PC-3 (cell line): ENCODE data around the gene TTC12. TPM values are rescaled to one million over a fixed set of nuclear protein-coding genes. Genes with fewer than 3 reads are reported as not detected.

Experiments
- ATAC-seq: fragments of 200-7000 bp; cut with Tn5 transposase; 2 replicates; pipeline ENCODE4 v1.9.1; 2020; ENCODE audit warnings: mild to moderate bottlenecking, moderate library complexity
- Bru-seq: library from RNA; stranded (reverse); fragments of 400-500 nt; gene quantifications from one replicate; lab custom pipeline; 2021; lab: Mats Ljungman, UMichigan
- BruChase-seq, 2 experiments: library from RNA; stranded (reverse); fragments of 400-500 nt; gene quantifications; one replicate each; lab custom pipeline; 2021; lab: Mats Ljungman, UMichigan
- BruUV-seq: library from RNA; stranded (reverse); fragments of 400-500 nt; replicated peaks from 2 replicates; lab custom pipeline; 2021; lab: Mats Ljungman, UMichigan
- CTCF ChIA-PET: fragments of 300-600 bp; sonication (Branson Sonifier 250); formaldehyde crosslinking; loops from one replicate; lab custom pipeline; 2022; ENCODE audit warnings: antibody characterized with exemption; lab: Charles Lee
- POLR2A ChIA-PET: fragments of 300-600 bp; sonication (Branson Sonifier 250); formaldehyde crosslinking; loops from one replicate; lab custom pipeline; 2022; ENCODE audit warnings: antibody characterized with exemption; ENCODE audit not compliant: unreplicated experiment; lab: Charles Lee
- DNase-seq: peaks from one replicate; pipeline ENCODE4 v3.0.0-alpha.2; 2015
- H2AFZ ChIP-seq: fragments of 300-600 bp; sonication (generic); 2 replicates; pipeline ENCODE4 v1.6.0; 2016; ENCODE audit warnings: antibody characterized with exemption, low read length
- H3F3A ChIP-seq: fragments of 300-600 bp; sonication (generic); one replicate; pipeline ENCODE4 v1.6.0; 2017; ENCODE audit warnings: antibody characterized with exemption, low read length, control low read depth, mild to moderate bottlenecking; ENCODE audit not compliant: unreplicated experiment
- H3K27ac ChIP-seq: fragments of 300-600 bp; sonication (generic); 2 replicates; pipeline ENCODE4 v1.5.1; 2016; ENCODE audit warnings: mild to moderate bottlenecking, low read length
- H3K27me3 ChIP-seq: fragments of 300-600 bp; sonication (generic); 2 replicates; pipeline ENCODE4 v1.6.1; 2016; ENCODE audit warnings: low read length, mixed read lengths
- H3K36me3 ChIP-seq: fragments of 300-600 bp; sonication (generic); 2 replicates; pipeline ENCODE4 v1.6.1; 2016; ENCODE audit warnings: low read depth, mixed run types, low read length, mixed read lengths
- H3K4me1 ChIP-seq: fragments of 300-600 bp; sonication (generic); 2 replicates; pipeline ENCODE4 v1.5.1; 2016; ENCODE audit warnings: low read length; ENCODE audit not compliant: insufficient read depth
- H3K4me2 ChIP-seq: fragments of 300-600 bp; sonication (generic); 2 replicates; pipeline ENCODE4 v1.6.0; 2016; ENCODE audit warnings: low read length
- H3K4me3 ChIP-seq: fragments of 300-600 bp; sonication (generic); 2 replicates; pipeline ENCODE4 v1.5.1; 2016; ENCODE audit warnings: mild to moderate bottlenecking, low read length, mixed read lengths
- H3K79me2 ChIP-seq: fragments of 300-600 bp; sonication (generic); 2 replicates; pipeline ENCODE4 v1.6.1; 2017; ENCODE audit warnings: low read length, mixed read lengths
- H3K9ac ChIP-seq: fragments of 300-600 bp; sonication (generic); 2 replicates; pipeline ENCODE4 v1.6.0; 2016; ENCODE audit warnings: mild to moderate bottlenecking, low read length
- H3K9me2 ChIP-seq: fragments of 300-600 bp; sonication (generic); replicated peaks from 2 replicates; pipeline ENCODE4 v1.6.1; 2016; ENCODE audit warnings: mixed run types, low read length, mixed read lengths
- H3K9me3 ChIP-seq: fragments of 300-600 bp; sonication (generic); 2 replicates; pipeline ENCODE4 v1.6.1; 2016; ENCODE audit warnings: low read length, mixed read lengths
- H4K20me1 ChIP-seq: fragments of 300-600 bp; sonication (generic); 2 replicates; pipeline ENCODE4 v1.6.1; 2016; ENCODE audit warnings: low read length, mixed read lengths
- CTCF ChIP-seq: fragments of 300-600 bp; sonication (generic); conservative IDR thresholded peaks from 2 replicates; pipeline ENCODE4 v1.5.1; 2017; ENCODE audit warnings: antibody characterized with exemption, low read depth, mild to moderate bottlenecking, low read length
- EZH2 ChIP-seq: fragments of 300-600 bp; sonication (generic); IDR thresholded peaks from one replicate; pipeline ENCODE4 v1.6.1; 2017; ENCODE audit warnings: antibody characterized with exemption, mild to moderate bottlenecking, low read length; ENCODE audit not compliant: unreplicated experiment
- EZH2phosphoT487 ChIP-seq: fragments of 300-600 bp; sonication (generic); IDR thresholded peaks from 2 replicates; pipeline ENCODE4 v1.6.1; 2018; ENCODE audit warnings: mild to moderate bottlenecking, antibody characterized with exemption, low read length, borderline replicate concordance
- intact Hi-C: fragments of 100-400 bp; cut with micrococcal nuclease; formaldehyde crosslinking; loops from 2 replicates; pipeline ENCODE4 v1.9.0; 2023
- long read RNA-seq: library from polyadenylated mRNA; unstranded; transcript quantifications from one replicate; pipeline ENCODE4 v2.0.0, GENCODE V29; 2021; ENCODE audit not compliant: unreplicated experiment
- total RNA-seq: library from RNA; depleted of rRNA; stranded (reverse); fragments of >200 nt; gene quantifications from 2 replicates; pipeline ENCODE4 v1.2.3, GENCODE V29; 2014; rRNA removed

TTC12 gene, protein sequence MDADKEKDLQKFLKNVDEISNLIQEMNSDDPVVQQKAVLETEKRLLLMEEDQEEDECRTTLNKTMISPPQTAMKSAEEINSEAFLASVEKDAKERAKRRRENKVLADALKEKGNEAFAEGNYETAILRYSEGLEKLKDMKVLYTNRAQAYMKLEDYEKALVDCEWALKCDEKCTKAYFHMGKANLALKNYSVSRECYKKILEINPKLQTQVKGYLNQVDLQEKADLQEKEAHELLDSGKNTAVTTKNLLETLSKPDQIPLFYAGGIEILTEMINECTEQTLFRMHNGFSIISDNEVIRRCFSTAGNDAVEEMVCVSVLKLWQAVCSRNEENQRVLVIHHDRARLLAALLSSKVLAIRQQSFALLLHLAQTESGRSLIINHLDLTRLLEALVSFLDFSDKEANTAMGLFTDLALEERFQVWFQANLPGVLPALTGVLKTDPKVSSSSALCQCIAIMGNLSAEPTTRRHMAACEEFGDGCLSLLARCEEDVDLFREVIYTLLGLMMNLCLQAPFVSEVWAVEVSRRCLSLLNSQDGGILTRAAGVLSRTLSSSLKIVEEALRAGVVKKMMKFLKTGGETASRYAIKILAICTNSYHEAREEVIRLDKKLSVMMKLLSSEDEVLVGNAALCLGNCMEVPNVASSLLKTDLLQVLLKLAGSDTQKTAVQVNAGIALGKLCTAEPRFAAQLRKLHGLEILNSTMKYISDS
- total RNA-seq, result 13.1 and 20.9 TPM in 2 replicates
- percentile 64 among the genes with signal in this experiment for Bru-seq, nascent RNA
- BruChase-seq, experiment 1, labeled RNA remaining after a 6-hour chase, result percentile 43 among the genes with signal in this experiment
- percentile 69 among the genes with signal in this experiment for BruChase-seq, experiment 2, labeled RNA remaining after a 2-hour chase
- long read RNA-seq, partial matches to known transcripts, result 5 of 16 reads
- long read RNA-seq, other reads (novel, unspliced or antisense), result 9 of 16 reads

GRCh38 chr11:113314389-113315301 is at the start of gene TTC12:
Gene TTC12 (plus strand): TSS chr11:113314583. CDS start chr11:113316258, 1,675 bp downstream.
- intact Hi-C loops, result no loop called here
- POLR2A ChIA-PET, result interaction anchor here (0.5 to 0.7 kb wide), 3 partner anchors 35 to 1463 kb away, joined by 3 to 5 read pairs (median 5); no protein-coding TSS in a partner anchor

DNA sequence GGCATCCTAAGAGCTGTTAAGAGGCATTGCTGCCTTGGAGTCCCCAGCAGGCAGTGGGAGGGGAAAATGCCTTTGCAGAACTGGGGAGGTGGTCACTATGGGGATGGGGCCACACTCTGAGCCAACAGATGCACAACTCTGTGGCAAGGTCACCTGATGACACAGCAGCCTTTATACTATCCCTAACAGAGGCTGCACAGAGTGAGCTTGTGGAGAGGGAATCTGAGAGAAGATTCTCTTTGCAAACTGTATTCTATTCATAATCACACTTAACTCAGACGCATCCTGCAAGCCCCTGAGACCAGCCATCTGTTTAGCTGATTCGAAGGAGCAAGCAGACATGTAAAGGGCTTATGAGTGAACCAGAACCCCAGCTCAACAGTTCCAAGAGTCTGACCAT is 49.0 kb upstream of the TTC12 start:
- Histone ChIP-seq H3K4me3 (no peak overlapping the region), H3K36me3 (no peaks in the 10 kb centered on the region), H3K9me3 (no peaks in the 10 kb centered on the region), H3F3A (no peaks in the 10 kb centered on the region), H3K4me2 (no peak overlapping the region), H3K27ac (no peak overlapping the region), H2AFZ (no peak overlapping the region), H3K9me2 (no peaks in the 10 kb centered on the region), H3K4me1 (no peaks in the 10 kb centered on the region), H3K79me2 (no peaks in the 10 kb centered on the region), H4K20me1 (no peaks in the 10 kb centered on the region), H3K9ac (no peak overlapping the region), H3K27me3 (peaks cover 21% of the 10 kb centered on the region; the same call in 1 of the 2 replicates)
- no peak for DNase-seq
- ATAC-seq, result no peak
- POLR2A ChIA-PET, result no interaction called here
- intact Hi-C loops, result no loop called here
- no peak for TF ChIP-seq EZH2phosphoT487
- TF ChIP-seq EZH2, result no peak
- TF ChIP-seq CTCF, result no peak
- CTCF ChIA-PET, result no interaction called here
- no TSS peak for BruUV-seq

More at GRCh38 chr11:113314389-113315301, at the start of gene TTC12:
- Histone ChIP-seq H3K79me2 (peaks cover 11% of the 10 kb centered on the region), H3K9me3 (no peaks in the 10 kb centered on the region), H3K27me3 (no peaks in the 10 kb centered on the region), H3K4me2 (peak within 1 kb of the TSS; percentile 97), H3K4me1 (peaks cover 19% of the 10 kb centered on the region), H3K9ac (peak within 1 kb of the TSS; percentile 83), H3F3A (no peaks in the 10 kb centered on the region), H3K9me2 (no peaks in the 10 kb centered on the region), H3K27ac (peak within 1 kb of the TSS; percentile 37), H3K36me3 (no peaks in the 10 kb centered on the region), H3K4me3 (peak within 1 kb of the TSS; percentile 89), H4K20me1 (no peaks in the 10 kb centered on the region), H2AFZ (peak within 1 kb of the TSS; percentile 63)
- BruUV-seq, result no TSS peak
- ATAC-seq (peak; percentile 95), DNase-seq (peak; percentile 93)
- TF ChIP-seq CTCF (no peak), EZH2phosphoT487 (no peak), EZH2 (no peak)
- CTCF ChIA-PET, result interaction anchor here (0.7 to 0.8 kb wide), 2 partner anchors 416 to 437 kb away, joined by 4 read pairs; no protein-coding TSS in a partner anchor
